T-helper 1 cell treated with Interleukin-12 subunit alpha and Interleukin-12 subunit beta and Interleukin-4 antibody, amounts not matched to agents 30 ng/mL and 1 ng/mL, for 36 hours (primary cell): Measurements from ENCODE around the gene ZNF207. TPM values are rescaled to one million over a fixed set of nuclear protein-coding genes. Genes with fewer than 3 reads are reported as not detected.

Experiments used
- intact Hi-C: fragments of 100-400 bp; cut with micrococcal nuclease; formaldehyde crosslinking; loops from one replicate; pipeline ENCODE4 v1.15.1; 2024
- total RNA-seq: library from RNA; stranded (reverse); gene quantifications from 2 replicates; pipeline ENCODE4 v1.2.3, GENCODE V29; 2022

ZNF207 gene
- total RNA-seq, 1 donor from 2014 or later = 292 TPM

GRCh38 chr17:32333187-32333586 lies 16.8 kb upstream of the ZNF207 start:
- intact Hi-C loops = no loop called here

GRCh38 chr17:32335046-32335445 lies 14.9 kb upstream of the ZNF207 start:
- intact Hi-C loops = no loop called here

GRCh38 chr17:32335687-32336086 lies 14.3 kb upstream of the ZNF207 start:
- intact Hi-C loops = no loop called here

- intact Hi-C loops = loop anchor here (1.0 kb wide), 4 partner anchors 9 to 22 kb away; partner anchors contain the start of gene ZNF207
Observed at GRCh38 chr17:32341141-32341856, 8.7 kb upstream of the ZNF207 start.

- intact Hi-C loops = loop anchor here (1.0 kb wide), 4 partner anchors 8 to 23 kb away; partner anchors contain the start of gene ZNF207
Observed at GRCh38 chr17:32341857-32342602, 7.9 kb upstream of the ZNF207 start, which contains the start of gene C17orf75. Gene C17orf75, minus strand, starts transcription at chr17:32342173. Its CDS starts 34 bp downstream, at chr17:32342139.

- intact Hi-C loops = no loop called here
Observed at GRCh38 chr17:32342603-32343325, 7.2 kb upstream of the ZNF207 start.

- intact Hi-C loops = no loop called here
Observed at GRCh38 chr17:32345951-32346600, 3.9 kb upstream of the ZNF207 start.

- intact Hi-C loops = no loop called here
Observed at GRCh38 chr17:32348483-32348800, 1.5 kb upstream of the ZNF207 start.

- intact Hi-C loops = no loop called here
Observed at GRCh38 chr17:32349503-32349853, 479 bp upstream of the ZNF207 start.

GRCh38 chr17:32350666-32351418 lies 885 bp downstream of the ZNF207 start:
- intact Hi-C loops = loop anchor here (1.0 to 10.0 kb wide), 8 partner anchors 10 to 1036 kb away; partner anchors contain the start of genes EVI2B, PSMD11, RHOT1 and SUZ12

GRCh38 chr17:32352734-32353133 lies 2.8 kb downstream of the ZNF207 start:
- intact Hi-C loops = loop anchor here (5.0 to 10.0 kb wide), 2 partner anchors 210 to 1038 kb away; partner anchors contain the start of genes EVI2B and RHOT1

GRCh38 chr17:32355649-32356377 lies 5.9 kb downstream of the ZNF207 start:
- intact Hi-C loops = loop anchor here (10.0 kb wide), 1 partner anchor 1041 kb away; the partner anchor contains the start of gene EVI2B

GRCh38 chr17:32356378-32356743 lies 6.4 kb downstream of the ZNF207 start:
- intact Hi-C loops = loop anchor here (10.0 kb wide), 1 partner anchor 1042 kb away; the partner anchor contains the start of gene EVI2B

GRCh38 chr17:32356750-32357149 lies 6.8 kb downstream of the ZNF207 start:
- intact Hi-C loops = loop anchor here (10.0 kb wide), 1 partner anchor 1042 kb away; the partner anchor contains the start of gene EVI2B

GRCh38 chr17:32357615-32358014 lies 7.7 kb downstream of the ZNF207 start:
- intact Hi-C loops = loop anchor here (10.0 kb wide), 1 partner anchor 1043 kb away; the partner anchor contains the start of gene EVI2B

GRCh38 chr17:32361270-32361669 lies 11.3 kb downstream of the ZNF207 start:
- intact Hi-C loops = no loop called here

GRCh38 chr17:32370426-32370825 lies 20.5 kb downstream of the ZNF207 start:
- intact Hi-C loops = no loop called here

GRCh38 chr17:32382526-32383223 lies 32.7 kb downstream of the ZNF207 start:
- intact Hi-C loops = no loop called here

GRCh38 chr17:32383926-32384434 lies 34.0 kb downstream of the ZNF207 start:
- intact Hi-C loops = no loop called here
